ACC112 (cell line): Measurements from ENCODE around the gene WDR43.

Experiments used
- H2AFZ ChIP-seq: fragments of 200-600 bp; sonication (generic); one replicate; pipeline ENCODE4 v1.6.0; 2017; ENCODE audit warnings: antibody characterized with exemption, low read length; ENCODE audit not compliant: unreplicated experiment
- H3K27ac ChIP-seq: fragments of 200-600 bp; sonication (generic); 2 replicates; pipeline ENCODE4 v1.5.1; 2014; ENCODE audit warnings: low read depth, mild to moderate bottlenecking, antibody characterized with exemption, low read length, moderate library complexity
- H3K27me3 ChIP-seq: fragments of 200-600 bp; sonication (generic); 2 replicates; pipeline ENCODE4 v1.6.1; 2014; ENCODE audit warnings: mild to moderate bottlenecking, antibody characterized with exemption, low read length, moderate library complexity, mixed read lengths; ENCODE audit not compliant: insufficient read depth
- H3K36me3 ChIP-seq: fragments of 200-600 bp; sonication (generic); 2 replicates; pipeline ENCODE4 v1.6.1; 2016; ENCODE audit warnings: mild to moderate bottlenecking, antibody characterized with exemption, low read length, moderate library complexity, mixed read lengths; ENCODE audit not compliant: insufficient read depth
- H3K4me1 ChIP-seq: fragments of 200-600 bp; sonication (generic); one replicate; pipeline ENCODE4 v1.6.1; 2016; ENCODE audit warnings: low read length, mixed read lengths; ENCODE audit not compliant: insufficient read depth, unreplicated experiment, control insufficient read depth
- H3K4me3 ChIP-seq: fragments of 200-600 bp; sonication (generic); 2 replicates; pipeline ENCODE4 v1.5.1; 2014; ENCODE audit warnings: mild to moderate bottlenecking, low read depth, low read length
- H3K79me2 ChIP-seq: fragments of 200-600 bp; sonication (generic); one replicate; pipeline ENCODE4 v1.6.0; 2016; ENCODE audit warnings: low read length; ENCODE audit not compliant: control insufficient read depth, unreplicated experiment, insufficient read depth

Gene WDR43

DNA sequence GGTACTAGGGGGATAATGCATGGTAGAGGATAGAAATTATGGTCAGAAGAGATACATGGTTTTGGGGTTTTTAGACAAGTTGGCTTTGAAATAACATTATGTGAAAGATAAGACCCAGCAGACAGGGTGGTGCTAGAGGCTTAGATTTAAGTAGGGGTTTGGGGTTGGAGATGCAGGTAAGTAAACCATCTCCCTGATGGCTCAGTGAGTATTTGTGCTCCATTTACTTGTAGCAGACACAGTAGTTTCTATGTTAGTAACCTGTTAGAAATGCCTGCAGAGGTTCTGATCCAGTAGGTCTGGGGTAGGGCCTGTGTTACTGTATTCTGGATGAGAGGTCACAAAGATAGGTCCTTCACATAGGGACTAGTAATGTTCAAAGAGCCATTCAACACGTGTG, 13.7 kb downstream of the WDR43 start:
- peaks cover 21% of the 10 kb centered on the region for H3K4me1 ChIP-seq
- H3K27me3 ChIP-seq: no peaks in the 10 kb centered on the region
- H2AFZ ChIP-seq: no peak overlapping the region
- peaks cover 43% of the 10 kb centered on the region for H3K36me3 ChIP-seq
- H3K4me3 ChIP-seq: no peak overlapping the region
- peaks cover 87% of the 10 kb centered on the region for H3K79me2 ChIP-seq
- no peak overlapping the region for H3K27ac ChIP-seq

DNA sequence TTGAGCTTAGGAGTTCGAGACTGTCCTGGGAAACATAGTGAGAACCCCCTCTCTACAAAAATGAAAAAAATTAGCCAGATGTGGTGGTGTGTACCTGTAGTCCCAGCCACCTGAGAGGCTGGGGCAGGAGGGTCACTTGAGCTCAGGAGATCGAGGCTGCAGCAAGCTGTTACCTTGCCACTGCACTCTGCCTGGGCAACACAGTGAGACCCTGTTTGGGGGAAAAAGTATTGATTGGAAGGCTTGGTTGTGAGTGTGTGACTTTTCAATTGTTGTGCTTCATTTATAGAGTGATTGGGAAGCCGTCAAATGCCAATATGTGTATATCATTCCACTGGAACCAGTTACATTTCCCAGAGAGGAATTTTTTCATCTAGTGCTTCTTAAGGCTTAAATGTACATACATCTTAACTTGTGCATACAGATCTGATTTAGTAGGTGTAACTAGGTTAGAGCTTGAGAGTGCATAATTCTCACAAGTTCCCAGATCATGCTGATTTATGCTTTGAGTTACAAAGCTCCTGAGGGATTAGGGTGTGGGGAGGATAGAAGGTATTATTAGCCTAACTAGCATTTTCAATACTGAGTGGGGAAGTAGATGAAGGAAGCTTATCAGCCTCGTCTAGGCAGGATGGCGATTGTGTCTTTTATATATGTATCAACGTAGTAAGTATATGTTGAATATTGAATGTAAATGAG, 15.3 kb downstream of the WDR43 start:
- peaks cover 78% of the 10 kb centered on the region for H3K79me2 ChIP-seq
- no peak overlapping the region for H2AFZ ChIP-seq
- H3K27ac ChIP-seq: no peak overlapping the region
- peaks cover 7% of the 10 kb centered on the region for H3K4me1 ChIP-seq
- H3K27me3 ChIP-seq: no peaks in the 10 kb centered on the region
- H3K4me3 ChIP-seq: no peak overlapping the region
- H3K36me3 ChIP-seq: peaks cover 55% of the 10 kb centered on the region

- Histone ChIP-seq H3K36me3 (peaks cover 55% of the 10 kb centered on the region), H3K4me1 (no peaks in the 10 kb centered on the region), H3K4me3 (no peak overlapping the region), H2AFZ (no peak overlapping the region), H3K27me3 (no peaks in the 10 kb centered on the region), H3K27ac (no peak overlapping the region), H3K79me2 (peaks cover 41% of the 10 kb centered on the region)
These were observed 21.5 kb downstream of the WDR43 start for GRCh38 chr2:28915939-28916338.

- H3K27ac ChIP-seq: no peak overlapping the region
- H3K4me1 ChIP-seq: peaks cover 6% of the 10 kb centered on the region
- no peak overlapping the region for H2AFZ ChIP-seq
- H3K79me2 ChIP-seq: peaks cover 22% of the 10 kb centered on the region
- H3K36me3 ChIP-seq: peaks cover 49% of the 10 kb centered on the region
- H3K27me3 ChIP-seq: no peaks in the 10 kb centered on the region
- H3K4me3 ChIP-seq: no peak overlapping the region
These were observed 32.4 kb downstream of the WDR43 start for GRCh38 chr2:28926847-28927246.

- Histone ChIP-seq H3K4me1 (peaks cover 6% of the 10 kb centered on the region), H3K27ac (no peak overlapping the region), H3K79me2 (peaks cover 23% of the 10 kb centered on the region), H2AFZ (no peak overlapping the region), H3K4me3 (no peak overlapping the region), H3K27me3 (no peaks in the 10 kb centered on the region), H3K36me3 (peaks cover 52% of the 10 kb centered on the region)
These were observed 33.0 kb downstream of the WDR43 start for GRCh38 chr2:28927469-28927868.

DNA sequence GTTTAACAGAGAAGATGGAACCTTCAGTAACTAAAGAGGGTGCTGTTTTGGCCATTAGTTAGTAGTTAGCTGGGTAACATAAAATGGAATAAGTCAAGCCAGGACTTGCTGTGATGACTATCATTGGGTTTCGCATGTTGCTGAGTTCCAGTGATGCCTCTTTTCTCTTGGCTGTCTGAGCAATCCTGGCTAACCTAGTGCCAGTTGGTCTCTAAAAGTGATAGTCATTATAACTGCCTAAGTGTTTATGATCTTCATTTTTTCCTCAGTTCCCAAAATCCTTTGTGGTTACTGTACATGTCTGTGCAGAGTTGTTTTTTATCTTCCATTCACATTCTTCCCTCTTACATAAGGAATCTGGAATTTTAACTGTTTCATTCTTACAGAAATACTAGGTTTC, 33.4 kb downstream of the WDR43 start:
- peaks cover 52% of the 10 kb centered on the region for H3K36me3 ChIP-seq
- no peak overlapping the region for H3K27ac ChIP-seq
- peaks cover 6% of the 10 kb centered on the region for H3K4me1 ChIP-seq
- no peaks in the 10 kb centered on the region for H3K27me3 ChIP-seq
- no peak overlapping the region for H3K4me3 ChIP-seq
- H2AFZ ChIP-seq: no peak overlapping the region
- peaks cover 22% of the 10 kb centered on the region for H3K79me2 ChIP-seq

DNA sequence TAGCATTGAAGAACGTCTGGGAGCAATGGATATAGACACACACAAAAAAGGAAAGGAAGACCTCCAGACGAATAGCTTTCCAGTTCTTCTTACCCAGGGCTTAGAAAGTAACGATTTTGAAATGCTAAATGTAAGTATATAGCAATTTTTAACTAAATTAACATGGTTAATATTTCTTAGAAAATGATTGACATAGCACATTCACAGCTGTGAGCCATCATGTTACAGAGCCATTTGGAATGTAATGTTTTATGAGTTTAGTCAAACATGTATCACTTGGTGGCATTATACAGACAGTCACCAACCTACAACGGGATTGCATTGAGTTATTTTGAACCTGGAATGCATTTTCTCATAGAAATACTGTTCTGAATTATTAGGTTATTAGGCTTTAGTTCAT, 35.1 kb downstream of the WDR43 start:
- Histone ChIP-seq H3K27ac (no peak overlapping the region), H3K4me3 (no peak overlapping the region), H2AFZ (no peak overlapping the region), H3K27me3 (no peaks in the 10 kb centered on the region), H3K36me3 (peaks cover 51% of the 10 kb centered on the region), H3K4me1 (peaks cover 6% of the 10 kb centered on the region), H3K79me2 (peaks cover 22% of the 10 kb centered on the region)

DNA sequence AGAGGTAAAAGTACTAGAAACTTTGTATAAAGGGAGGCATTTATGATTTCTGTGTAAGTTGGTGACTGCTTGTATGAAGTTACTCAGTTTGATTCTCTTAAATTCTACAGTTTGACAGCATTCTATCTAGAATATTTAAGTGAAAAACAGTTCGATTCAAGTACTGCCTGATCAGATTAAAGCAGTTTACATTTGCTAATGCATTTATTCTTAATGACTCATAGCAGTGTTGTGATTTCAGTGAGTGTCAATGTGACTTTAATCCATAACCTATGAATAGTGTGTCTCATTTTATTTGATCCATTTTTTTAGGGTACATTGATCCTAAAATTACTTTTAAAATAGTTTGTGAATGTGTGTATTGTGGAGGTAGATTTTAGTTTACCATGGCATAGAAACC, 35.7 kb downstream of the WDR43 start:
- no peak overlapping the region for H2AFZ ChIP-seq
- H3K27me3 ChIP-seq: no peaks in the 10 kb centered on the region
- no peak overlapping the region for H3K4me3 ChIP-seq
- no peak overlapping the region for H3K27ac ChIP-seq
- peaks cover 6% of the 10 kb centered on the region for H3K4me1 ChIP-seq
- peaks cover 58% of the 10 kb centered on the region for H3K36me3 ChIP-seq
- peaks cover 28% of the 10 kb centered on the region for H3K79me2 ChIP-seq

GRCh38 chr2:28934769-28935168, 40.3 kb downstream of the WDR43 start:
- H3K4me1 ChIP-seq: peaks cover 3% of the 10 kb centered on the region
- no peaks in the 10 kb centered on the region for H3K27me3 ChIP-seq
- peaks cover 51% of the 10 kb centered on the region for H3K36me3 ChIP-seq
- H2AFZ ChIP-seq: no peak overlapping the region
- no peak overlapping the region for H3K4me3 ChIP-seq
- peaks cover 32% of the 10 kb centered on the region for H3K79me2 ChIP-seq
- no peak overlapping the region for H3K27ac ChIP-seq

DNA sequence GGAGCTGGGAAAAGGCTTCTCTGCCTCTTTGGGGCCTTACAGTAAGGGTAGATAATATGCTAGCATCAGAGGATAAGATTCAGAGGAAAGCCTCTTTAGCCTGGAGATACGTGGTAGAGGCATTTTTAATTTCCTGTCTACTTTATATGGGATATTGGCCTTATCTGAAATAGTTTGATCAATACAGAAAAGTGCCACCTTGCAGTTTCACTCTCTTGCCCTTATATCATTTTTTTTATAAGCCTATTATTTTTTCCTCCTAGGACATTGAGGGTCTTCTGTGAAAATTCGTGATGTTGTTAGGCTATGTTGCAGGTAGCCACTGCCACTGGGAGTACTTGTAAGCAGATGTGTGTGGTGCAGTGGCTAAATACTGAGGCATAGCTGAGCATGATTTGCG, 46.5 kb downstream of the WDR43 start:
- Histone ChIP-seq H3K4me1 (no peaks in the 10 kb centered on the region), H3K79me2 (peaks cover 8% of the 10 kb centered on the region), H3K27ac (no peak overlapping the region), H3K36me3 (peaks cover 52% of the 10 kb centered on the region), H2AFZ (no peak overlapping the region), H3K4me3 (no peak overlapping the region), H3K27me3 (no peaks in the 10 kb centered on the region)

DNA sequence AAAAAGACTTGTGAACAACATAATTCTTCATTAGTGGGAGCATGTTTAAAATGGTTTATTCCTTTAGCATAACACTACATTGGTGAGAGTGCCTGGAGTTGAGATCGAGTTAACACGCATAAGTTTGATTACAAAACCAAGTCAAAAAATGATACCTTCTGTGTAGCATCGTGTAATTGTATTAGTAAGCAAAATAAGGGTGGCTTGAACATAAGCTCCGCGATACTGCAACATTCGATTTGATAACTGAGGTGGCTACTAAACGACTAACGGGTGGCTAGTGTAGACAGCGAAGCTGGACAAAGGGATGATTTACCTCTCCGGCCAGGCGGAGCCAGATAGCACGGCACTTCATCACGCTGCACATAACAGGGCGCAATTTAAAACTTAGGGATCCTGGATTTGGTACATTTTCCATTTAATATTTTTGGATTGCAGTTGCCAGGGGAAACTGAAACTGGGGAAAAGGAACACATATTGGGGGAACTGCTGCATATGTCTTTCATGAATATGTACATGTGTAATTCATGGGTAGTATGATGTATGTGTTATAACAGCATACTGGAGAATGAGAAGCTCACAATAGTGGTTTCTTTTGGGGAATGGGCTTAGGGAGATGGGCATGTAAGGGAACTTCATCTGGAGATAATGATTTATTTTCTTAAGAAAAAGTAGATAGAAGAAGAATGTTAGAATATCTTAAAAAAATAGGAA, 50.2 kb downstream of the WDR43 start:
- Histone ChIP-seq H3K4me3 (no peak overlapping the region), H2AFZ (no peak overlapping the region), H3K79me2 (no peaks in the 10 kb centered on the region), H3K36me3 (peaks cover 63% of the 10 kb centered on the region), H3K4me1 (no peaks in the 10 kb centered on the region), H3K27ac (no peak overlapping the region), H3K27me3 (no peaks in the 10 kb centered on the region)
